CD4-positive, alpha-beta memory T cell (primary cell): ENCODE results near the gene SEL1L3. TPM values are rescaled to one million over a fixed set of nuclear protein-coding genes. Genes with fewer than 3 reads are reported as not detected.
A peak's percentile ranks its signal among the peaks of the same experiment; 100 is the strongest.

Source experiments
- CTCF ChIA-PET: fragments of 350-600 bp; sonication (Branson Sonifier 250); formaldehyde crosslinking; loops from one replicate; lab custom pipeline; 2021; ENCODE audit warnings: inconsistent platforms; ENCODE audit not compliant: partially characterized antibody; lab: Charles Lee
- POLR2A ChIA-PET: fragments of 350-600 bp; sonication (Branson Sonifier 250); formaldehyde crosslinking; loops from one replicate; lab custom pipeline; 2021; ENCODE audit not compliant: partially characterized antibody; lab: Charles Lee
- DNase-seq, 5 donors: peaks; one replicate each; pipeline versions ENCODE4 v3.0.0 to v3.0.0-alpha.2; 2020 to 2022; ENCODE audit warnings: mixed read lengths in 1 of 5
- H3K27ac ChIP-seq: one replicate; pipeline ENCODE4 v1.7.0; 2013; ENCODE audit warnings: low read depth, low read length
- H3K27me3 ChIP-seq: 2 replicates; pipeline ENCODE4 v1.7.0; 2013; ENCODE audit warnings: mild to moderate bottlenecking, low read length, moderate library complexity; ENCODE audit not compliant: insufficient read depth
- H3K36me3 ChIP-seq: 2 replicates; pipeline ENCODE4 v1.7.0; 2013; ENCODE audit warnings: mild to moderate bottlenecking, low read length, moderate library complexity; ENCODE audit not compliant: insufficient read depth
- H3K4me1 ChIP-seq: 2 replicates; pipeline ENCODE4 v1.7.0; 2013; ENCODE audit warnings: mild to moderate bottlenecking, low read length, moderate library complexity; ENCODE audit not compliant: insufficient read depth
- H3K4me3 ChIP-seq, 2 donors: one replicate each; pipeline ENCODE4 v1.7.0; 2013; ENCODE audit warnings: low read length in 2 of 2, mild to moderate bottlenecking in 1 of 2
- H3K9me3 ChIP-seq, 2 donors: one replicate each; pipeline ENCODE4 v1.7.0; 2013; ENCODE audit warnings: low read length in 2 of 2, control low read depth in 1 of 2; ENCODE audit not compliant: control insufficient read depth in 1 of 2
- H3K27ac Mint-ChIP-seq, 7 donors: one replicate each; pipeline ENCODE4 v1.8.0; 2020 to 2021; ENCODE audit warnings: mixed read lengths in 7 of 7, mild to moderate bottlenecking in 6 of 7, inconsistent platforms in 3 of 7, moderate library complexity in 3 of 7
- H3K27me3 Mint-ChIP-seq, 2 donors: one replicate each; pipeline ENCODE4 v1.8.0; 2020 to 2021; ENCODE audit warnings: mixed read lengths in 2 of 2
- H3K36me3 Mint-ChIP-seq, 2 donors: one replicate each; pipeline ENCODE4 v1.8.0; 2020 to 2021; ENCODE audit warnings: mixed read lengths in 2 of 2, inconsistent platforms in 1 of 2, mild to moderate bottlenecking in 1 of 2
- H3K4me1 Mint-ChIP-seq, 4 donors: one replicate each; pipeline ENCODE4 v1.8.0; 2020 to 2021; ENCODE audit warnings: mixed read lengths in 4 of 4, mild to moderate bottlenecking in 1 of 4
- H3K4me3 Mint-ChIP-seq, 8 donors: one replicate each; pipeline ENCODE4 v1.8.0; 2020 to 2021; ENCODE audit warnings: mixed read lengths in 8 of 8, mild to moderate bottlenecking in 7 of 8, moderate library complexity in 6 of 8, inconsistent platforms in 3 of 8
- H3K9me3 Mint-ChIP-seq, 8 donors: one replicate each; pipeline ENCODE4 v1.8.0; 2020 to 2021; ENCODE audit warnings: mixed read lengths in 8 of 8, mild to moderate bottlenecking in 5 of 8, inconsistent platforms in 3 of 8, moderate library complexity in 1 of 8
- intact Hi-C: fragments of 100-400 bp; cut with micrococcal nuclease; formaldehyde crosslinking; loops from one replicate; pipeline ENCODE4 v1.15.1; 2023
- polyA plus RNA-seq, 2 donors: library from polyadenylated mRNA; unstranded; fragments of 300-500 nt; fragmentation: Illumina TruSeq; gene quantifications; one replicate each; pipeline ENCODE4 v1.2.3, GENCODE V29; 2021
- total RNA-seq, 2 experiments: library from RNA; stranded (reverse); gene quantifications; one replicate each; pipeline ENCODE4 v1.2.3, GENCODE V29; 2021

SEL1L3 gene
- total and polyA plus RNA-seq, 4 experiments from 2014 or later: 61.3 to 68.8 (median 62.9) TPM

DNA sequence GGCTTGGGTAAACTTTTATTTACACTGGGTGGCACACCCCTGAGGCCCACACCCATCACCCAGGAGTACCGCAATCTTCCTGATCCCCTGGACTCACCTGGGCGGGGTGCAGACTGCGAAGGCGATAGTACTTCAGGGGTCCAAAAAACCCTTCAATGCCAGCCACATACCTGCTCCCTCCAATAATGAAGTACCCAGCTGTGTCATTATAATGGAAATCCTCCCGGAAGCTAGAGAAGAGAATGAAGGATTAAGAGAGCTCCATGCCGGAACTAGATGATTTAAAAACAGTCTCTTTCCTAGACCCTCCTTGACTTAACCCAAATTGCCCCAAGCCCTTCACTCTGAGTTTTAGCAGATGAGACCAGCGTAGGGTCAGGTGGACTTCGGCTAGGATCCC lies 40.9 kb downstream of the SEL1L3 start:
- Mint-ChIP-seq H3K4me1 (peaks cover 0 to 1% (median 0%) of the 10 kb centered on the region in 4 donors), H3K4me3 (no peak overlapping the region), H3K9me3 (no peaks in the 10 kb centered on the region), H3K27ac (no peak overlapping the region), H3K27me3 (no peaks in the 10 kb centered on the region), H3K36me3 (peaks cover 58 to 73% of the 10 kb centered on the region in 2 donors)
- intact Hi-C loops: no loop called here
- Histone ChIP-seq H3K9me3 (no peaks in the 10 kb centered on the region), H3K4me3 (no peak overlapping the region), H3K27me3 (no peaks in the 10 kb centered on the region), H3K36me3 (peaks cover 28% of the 10 kb centered on the region), H3K27ac (no peak overlapping the region), H3K4me1 (no peaks in the 10 kb centered on the region)
- DNase-seq: no peak
- ChIA-PET POLR2A (no interaction called here), CTCF (no interaction called here)

DNA sequence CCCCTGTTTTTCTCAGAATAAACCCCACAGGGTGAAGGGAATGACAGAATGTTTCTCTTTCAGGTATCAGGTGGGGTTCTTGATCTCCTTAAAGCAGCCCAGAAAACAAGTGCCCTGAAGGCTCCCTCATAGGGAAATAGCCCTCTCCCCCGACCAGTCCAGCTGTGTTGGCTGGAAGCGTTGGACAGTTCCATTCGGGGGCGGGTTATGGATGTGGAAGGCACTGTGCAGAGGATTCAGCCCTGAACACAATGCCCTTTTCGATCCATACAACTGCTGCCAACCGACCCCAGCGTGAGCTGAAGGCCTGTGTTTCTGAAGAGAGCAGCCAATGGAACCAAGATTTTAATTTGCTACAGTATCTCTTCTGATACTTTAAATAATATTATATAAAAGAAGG lies 41.5 kb downstream of the SEL1L3 start:
- Mint-ChIP-seq H3K4me1 (peaks cover 0 to 3% (median under 1%) of the 10 kb centered on the region in 4 donors), H3K36me3 (peaks cover 64 to 79% of the 10 kb centered on the region in 2 donors), H3K27me3 (no peaks in the 10 kb centered on the region), H3K9me3 (no peaks in the 10 kb centered on the region), H3K27ac (no peak overlapping the region), H3K4me3 (no peak overlapping the region)
- H3K36me3 ChIP-seq: peaks cover 28% of the 10 kb centered on the region
- no peak overlapping the region for H3K4me3 ChIP-seq
- intact Hi-C loops: no loop called here
- DNase-seq: no peak
- H3K27me3 ChIP-seq: no peaks in the 10 kb centered on the region
- H3K9me3 ChIP-seq: no peaks in the 10 kb centered on the region
- ChIA-PET CTCF (no interaction called here), POLR2A (no interaction called here)
- no peaks in the 10 kb centered on the region for H3K4me1 ChIP-seq
- H3K27ac ChIP-seq: no peak overlapping the region

DNA sequence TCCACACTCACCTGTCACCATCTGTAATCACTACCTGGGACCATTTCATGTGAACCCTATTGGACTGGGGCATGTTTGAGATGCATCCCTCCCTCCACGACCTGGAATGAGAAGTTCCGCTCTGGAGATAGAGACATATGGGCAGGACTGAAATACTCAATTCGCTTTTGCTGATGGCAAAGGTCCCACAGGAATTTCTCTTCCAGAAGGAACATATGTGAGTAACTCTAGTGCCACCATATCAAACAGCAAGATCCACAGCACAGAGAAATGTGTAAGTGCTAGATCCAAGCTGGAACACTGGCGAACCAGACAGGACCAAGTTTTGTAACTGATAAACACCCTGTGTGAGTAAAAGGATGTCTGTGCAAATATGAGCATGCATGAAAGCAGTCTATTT lies 43.9 kb downstream of the SEL1L3 start:
- peaks cover 37% of the 10 kb centered on the region for H3K36me3 ChIP-seq
- Mint-ChIP-seq H3K27me3 (no peaks in the 10 kb centered on the region), H3K4me1 (peaks cover 0 to 3% (median under 1%) of the 10 kb centered on the region in 4 donors), H3K36me3 (peaks cover 73 to 82% of the 10 kb centered on the region in 2 donors), H3K27ac (no peak overlapping the region), H3K9me3 (no peaks in the 10 kb centered on the region), H3K4me3 (no peak overlapping the region)
- H3K27ac ChIP-seq: no peak overlapping the region
- ChIA-PET POLR2A (no interaction called here), CTCF (no interaction called here)
- no peaks in the 10 kb centered on the region for H3K4me1 ChIP-seq
- H3K9me3 ChIP-seq: no peaks in the 10 kb centered on the region
- no peaks in the 10 kb centered on the region for H3K27me3 ChIP-seq
- intact Hi-C loops: no loop called here
- no peak for DNase-seq
- no peak overlapping the region for H3K4me3 ChIP-seq

DNA sequence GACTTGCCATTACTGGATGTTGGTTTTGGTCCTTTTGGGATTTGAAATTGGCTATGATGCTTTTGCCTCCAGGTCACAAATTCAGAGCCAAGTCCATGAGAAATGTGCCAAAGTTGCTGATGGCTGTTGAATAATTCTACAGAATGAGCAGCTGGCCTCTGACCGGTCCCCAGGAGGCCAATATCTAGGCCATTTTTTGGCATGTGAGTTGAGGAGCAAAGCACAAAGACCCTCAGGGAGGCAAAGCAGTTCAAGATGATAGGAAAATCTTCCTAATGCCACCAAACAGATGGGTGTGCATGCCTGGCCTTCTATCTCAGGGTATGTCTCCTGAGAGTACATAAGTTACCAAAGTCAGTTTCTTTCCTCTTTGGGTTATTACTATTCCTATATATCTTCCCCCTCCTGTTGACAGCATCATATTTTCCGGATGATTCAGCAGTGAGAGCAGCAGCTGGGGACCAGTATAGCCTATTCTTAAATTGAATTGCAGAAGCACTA lies 44.4 kb downstream of the SEL1L3 start:
- Mint-ChIP-seq H3K9me3 (no peaks in the 10 kb centered on the region), H3K27me3 (no peaks in the 10 kb centered on the region), H3K36me3 (peaks cover 71 to 83% of the 10 kb centered on the region in 2 donors), H3K4me1 (peaks cover 0 to 3% (median under 1%) of the 10 kb centered on the region in 4 donors), H3K27ac (peak overlapping the region in 1 of 7 donors; percentile 42), H3K4me3 (no peak overlapping the region)
- POLR2A ChIA-PET: no interaction called here
- Histone ChIP-seq H3K9me3 (no peaks in the 10 kb centered on the region), H3K36me3 (peaks cover 40% of the 10 kb centered on the region), H3K4me1 (no peaks in the 10 kb centered on the region), H3K27me3 (no peaks in the 10 kb centered on the region), H3K27ac (no peak overlapping the region), H3K4me3 (no peak overlapping the region)
- DNase-seq: no peak
- intact Hi-C loops: no loop called here
- CTCF ChIA-PET: no interaction called here

DNA sequence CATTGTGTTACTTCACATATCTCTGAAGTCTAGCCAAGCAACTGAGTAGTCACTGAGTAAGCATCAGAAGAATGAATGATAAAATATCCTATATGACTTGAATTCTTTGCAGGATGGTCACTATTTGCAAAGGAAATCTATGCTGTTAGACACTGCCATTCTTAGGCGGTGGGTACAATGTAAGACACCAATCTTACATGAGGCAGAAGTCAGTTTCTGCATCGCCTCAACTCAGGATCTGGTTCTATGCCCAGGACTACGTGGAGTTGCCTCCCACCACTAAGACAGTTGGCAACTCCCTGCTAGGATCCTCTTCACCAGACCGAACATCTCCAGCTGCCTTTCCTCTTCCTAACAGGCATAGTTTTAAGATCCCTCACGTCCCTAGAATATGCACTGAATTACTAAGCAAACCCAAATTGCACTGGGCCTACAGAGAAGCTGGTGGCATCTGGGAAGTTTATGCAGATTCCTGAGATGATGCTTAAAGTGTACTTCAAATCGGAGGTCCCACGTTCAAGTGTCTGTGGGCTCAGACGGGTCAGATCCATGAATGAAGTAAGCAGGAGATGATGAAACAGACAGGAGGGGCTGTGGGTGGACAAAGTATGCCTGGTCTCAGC lies 45.6 kb downstream of the SEL1L3 start:
- DNase-seq: no peak
- intact Hi-C loops: no loop called here
- Histone ChIP-seq H3K36me3 (peaks cover 41% of the 10 kb centered on the region), H3K27ac (no peak overlapping the region), H3K27me3 (no peaks in the 10 kb centered on the region), H3K4me3 (no peak overlapping the region), H3K4me1 (no peaks in the 10 kb centered on the region), H3K9me3 (no peaks in the 10 kb centered on the region)
- peaks cover 69 to 82% of the 10 kb centered on the region in 2 donors for H3K36me3 Mint-ChIP-seq
- H3K4me3 Mint-ChIP-seq: no peak overlapping the region
- H3K27me3 Mint-ChIP-seq: no peaks in the 10 kb centered on the region
- CTCF ChIA-PET: no interaction called here
- H3K27ac Mint-ChIP-seq: peak overlapping the region in 1 of 7 donors; percentile 1
- no peaks in the 10 kb centered on the region for H3K9me3 Mint-ChIP-seq
- H3K4me1 Mint-ChIP-seq: peaks cover 0 to 3% (median 0%) of the 10 kb centered on the region in 4 donors
- POLR2A ChIA-PET: no interaction called here

DNA sequence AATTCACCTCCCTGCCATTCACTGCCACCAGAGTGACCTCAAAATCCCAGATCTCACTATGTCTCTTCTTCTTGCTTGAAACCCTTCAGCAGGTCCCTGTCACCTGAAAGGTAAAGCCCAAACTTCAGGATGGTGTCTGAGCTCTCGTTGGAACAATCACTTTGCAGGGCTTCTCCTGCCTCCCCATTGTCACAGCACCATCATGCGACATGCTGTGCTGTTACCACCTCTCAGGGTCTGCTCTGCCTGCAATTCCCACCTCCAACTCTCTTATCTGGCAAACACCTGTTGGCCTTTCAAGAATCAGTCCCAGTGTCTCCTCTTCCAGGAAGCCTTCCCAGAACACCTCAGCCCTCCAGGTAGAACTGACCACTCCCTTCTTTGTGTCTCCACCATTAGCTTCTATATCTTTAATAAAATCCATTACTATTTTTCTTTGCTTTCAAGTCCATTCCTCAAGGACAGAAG lies 46.2 kb downstream of the SEL1L3 start:
- Mint-ChIP-seq H3K4me3 (peak overlapping the region in 1 of 8 donors; percentile 8), H3K27ac (peak overlapping the region in 2 of 7 donors; percentile 1 to 62), H3K9me3 (no peaks in the 10 kb centered on the region), H3K36me3 (peaks cover 69 to 82% of the 10 kb centered on the region in 2 donors), H3K4me1 (peaks cover 0 to 3% (median 1%) of the 10 kb centered on the region in 4 donors), H3K27me3 (no peaks in the 10 kb centered on the region)
- H3K27ac ChIP-seq: no peak overlapping the region
- intact Hi-C loops: no loop called here
- H3K4me1 ChIP-seq: no peaks in the 10 kb centered on the region
- peaks cover 43% of the 10 kb centered on the region for H3K36me3 ChIP-seq
- ChIA-PET CTCF (interaction anchor here (1.0 kb wide), 1 partner anchor 26 kb away, joined by 5 read pairs; no protein-coding TSS in a partner anchor), POLR2A (no interaction called here)
- no peaks in the 10 kb centered on the region for H3K27me3 ChIP-seq
- H3K9me3 ChIP-seq: no peaks in the 10 kb centered on the region
- no peak overlapping the region for H3K4me3 ChIP-seq
- no peak for DNase-seq

DNA sequence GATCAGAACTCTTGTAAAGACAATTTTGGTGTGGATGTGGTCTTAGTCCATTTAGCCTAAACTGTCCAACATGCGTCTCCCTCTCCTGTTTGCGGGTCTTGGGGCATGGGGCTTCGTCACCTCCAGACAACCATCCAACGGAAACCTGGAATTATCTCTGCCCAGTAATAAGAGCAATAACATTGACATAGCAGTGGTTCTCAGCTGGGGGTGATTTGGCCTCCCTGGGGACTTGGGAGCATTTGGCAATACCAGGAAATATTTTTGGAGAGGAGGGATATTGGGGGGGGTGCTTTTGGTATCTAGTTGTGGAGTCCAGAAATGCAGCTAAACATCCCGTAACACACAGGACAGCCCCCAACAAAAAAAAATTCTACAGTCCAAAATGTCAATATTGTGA lies 47.2 kb downstream of the SEL1L3 start:
- H3K27ac ChIP-seq: no peak overlapping the region
- H3K36me3 ChIP-seq: peaks cover 37% of the 10 kb centered on the region
- peaks cover 0 to 3% (median 1%) of the 10 kb centered on the region in 4 donors for H3K4me1 Mint-ChIP-seq
- POLR2A ChIA-PET: no interaction called here
- H3K4me3 ChIP-seq: no peak overlapping the region
- no peak for DNase-seq
- no peak overlapping the region for H3K27ac Mint-ChIP-seq
- no peaks in the 10 kb centered on the region for H3K27me3 ChIP-seq
- H3K36me3 Mint-ChIP-seq: peaks cover 70 to 86% of the 10 kb centered on the region in 2 donors
- H3K4me1 ChIP-seq: no peaks in the 10 kb centered on the region
- H3K9me3 ChIP-seq: no peaks in the 10 kb centered on the region
- intact Hi-C loops: no loop called here
- no peak overlapping the region for H3K4me3 Mint-ChIP-seq
- H3K27me3 Mint-ChIP-seq: no peaks in the 10 kb centered on the region
- CTCF ChIA-PET: interaction anchor here (1.0 to 1.3 kb wide), 2 partner anchors 20 to 27 kb away, joined by 3 to 5 read pairs; no protein-coding TSS in a partner anchor
- no peaks in the 10 kb centered on the region for H3K9me3 Mint-ChIP-seq
